K562 (cell line): Measurements from ENCODE around the gene SUB1. TPM values are rescaled to one million over a fixed set of nuclear protein-coding genes. Genes with fewer than 3 reads are reported as not detected.
A peak's percentile ranks its signal among the peaks of the same experiment; 100 is the strongest.

Source experiments
- ADNP ChIP-seq: fragments of 200-800 bp; sonication (Bioruptor generic); IDR thresholded peaks from 2 replicates; pipeline ENCODE4 v1.6.1; 2016; ENCODE audit warnings: missing genetic modification characterization, missing compliant biosample characterization
- BRD4 ChIP-seq: fragments of 200-600 bp; sonication (generic); IDR thresholded peaks from 2 replicates; pipeline ENCODE4 v1.6.1; 2017; ENCODE audit warnings: inconsistent platforms
- GTF2B ChIP-seq: IDR thresholded peaks from 2 replicates; pipeline ENCODE4 v1.6.1; 2011; ENCODE audit not compliant: insufficient read length; ENCODE audit errors: extremely low read depth
- HCFC1 ChIP-seq: IDR thresholded peaks from 2 replicates; pipeline ENCODE4 v1.6.1; 2012; ENCODE audit warnings: low read depth, low read length, improper control_type of control experiment
- HDAC2 ChIP-seq: fragments of 450-650 bp; IDR thresholded peaks from 2 replicates; pipeline ENCODE4 v1.6.1; 2016; ENCODE audit warnings: mild to moderate bottlenecking
- HES1 ChIP-seq: fragments of 450-650 bp; IDR thresholded peaks from 2 replicates; pipeline ENCODE4 v1.6.1; 2016; ENCODE audit warnings: low read depth, mild to moderate bottlenecking, moderate library complexity
- HMG20B ChIP-seq: fragments of 250-450 bp; sonication (Bioruptor Pico); IDR thresholded peaks from 2 replicates; pipeline ENCODE4 v1.5.0; 2021; ENCODE audit warnings: mild to moderate bottlenecking
- HMGN3 ChIP-seq: IDR thresholded peaks from 2 replicates; pipeline ENCODE4 v1.6.1; 2011; ENCODE audit warnings: borderline replicate concordance, low read depth, mild to moderate bottlenecking, mixed read lengths, low read length; ENCODE audit not compliant: insufficient read length; ENCODE audit errors: extremely low read depth
- JUN ChIP-seq, 2 experiments: sonication (generic) in 1 of 2; formaldehyde crosslinking in 1 of 2; IDR thresholded peaks; 2 replicates each; pipeline versions ENCODE4 v1.6.1 to v1.8.0; 2012 to 2022; ENCODE audit warnings: borderline replicate concordance in 2 of 2, mild to moderate bottlenecking in 2 of 2, improper control_type of control experiment in 1 of 2, low read depth in 1 of 2, low read length in 1 of 2, missing genetic modification reagents in 1 of 2
- LARP7 ChIP-seq: fragments of 450-650 bp; IDR thresholded peaks from 2 replicates; pipeline ENCODE4 v1.6.1; 2016
- MAFG ChIP-seq: fragments of 450-650 bp; conservative IDR thresholded peaks from 2 replicates; pipeline ENCODE4 v1.6.1; 2016; ENCODE audit warnings: missing genetic modification characterization, missing compliant biosample characterization
- MYNN ChIP-seq, 2 experiments: sonication (generic); formaldehyde crosslinking in 1 of 2; IDR thresholded peaks; 2 replicates each; pipeline versions ENCODE4 v1.5.0 to v1.6.1; 2016 to 2020; ENCODE audit warnings: antibody characterized with exemption in 1 of 2, missing genetic modification reagents in 1 of 2
- PCBP1 ChIP-seq: fragments of 200-400 bp; formaldehyde crosslinking; IDR thresholded peaks from 2 replicates; pipeline ENCODE4 v1.6.1; 2018; ENCODE audit warnings: mild to moderate bottlenecking, low read depth, low read length; ENCODE audit not compliant: poor library complexity, severe bottlenecking
- PRMT5 ChIP-seq: sonication (generic); formaldehyde crosslinking; IDR thresholded peaks from 2 replicates; pipeline ENCODE4 v1.5.0; 2020; ENCODE audit warnings: missing genetic modification reagents
- SMARCE1 ChIP-seq: fragments of 450-650 bp; IDR thresholded peaks from 2 replicates; pipeline ENCODE4 v1.7.1; 2016; ENCODE audit warnings: mild to moderate bottlenecking
- SOX6 ChIP-seq: fragments of 450-650 bp; IDR thresholded peaks from 2 replicates; pipeline ENCODE4 v1.6.1; 2014; ENCODE audit warnings: mild to moderate bottlenecking
- TRIM28 ChIP-seq: fragments of 450-650 bp; IDR thresholded peaks from 2 replicates; pipeline ENCODE4 v1.6.1; 2017
- ZBTB7A ChIP-seq: IDR thresholded peaks from 2 replicates; pipeline ENCODE4 v1.6.1; 2011; ENCODE audit warnings: low read depth, mild to moderate bottlenecking, low read length, moderate library complexity, borderline replicate concordance; ENCODE audit not compliant: control insufficient read depth
- ZC3H4 ChIP-seq: sonication (generic); formaldehyde crosslinking; IDR thresholded peaks from 2 replicates; pipeline ENCODE4 v1.9.0; 2021; ENCODE audit warnings: missing genetic modification reagents, borderline replicate concordance
- ZNF282 ChIP-seq: sonication (generic); formaldehyde crosslinking; IDR thresholded peaks from 2 replicates; pipeline ENCODE4 v1.8.1; 2023; ENCODE audit warnings: missing genetic modification reagents
- ZNF668 ChIP-seq: fragments of 250-450 bp; sonication (Bioruptor Pico); IDR thresholded peaks from 2 replicates; pipeline ENCODE4 v1.8.0; 2022; ENCODE audit warnings: mild to moderate bottlenecking, inconsistent platforms
- ZNF76 ChIP-seq: fragments of 250-450 bp; sonication (Bioruptor Pico); IDR thresholded peaks from 2 replicates; pipeline ENCODE4 v1.4.0; 2020; ENCODE audit warnings: mild to moderate bottlenecking, moderate library complexity, borderline replicate concordance
- polyA plus RNA-seq, 8 experiments: library from polyadenylated mRNA; depleted of rRNA in 4 of 8; stranded (reverse) in 5 of 8; unstranded in 3 of 8; fragments of >200 nt; fragmentation: Nextera tagmentation in 2 of 8; fragmentation: Illumina TruSeq in 1 of 8; extraction: Ambion mirVana in 2 of 8; extraction: Trizol in 1 of 8; gene quantifications; 2 replicates each; pipeline versions ENCODE4 v1.2.1 to v1.2.3, GENCODE V29; 2011 to 2014; ENCODE audit warnings: inconsistent platforms in 1 of 8, missing spikeins in 1 of 8
- total RNA-seq, 7 experiments: library from RNA; depleted of rRNA in 6 of 7; stranded (reverse); fragments of >200 nt in 6 of 7; fragmentation: Illumina TruSeq in 2 of 7; extraction: Trizol in 2 of 7; gene quantifications; 2 replicates each; pipeline versions ENCODE4 v1.2.1 to v1.2.3, GENCODE V29; 2011 to 2021; ENCODE audit warnings: low replicate concordance in 1 of 7
- TF ChIP-seq, protein P1 (sequence below): fragments of 250-450 bp; sonication (Bioruptor Pico); IDR thresholded peaks from 2 replicates; pipeline ENCODE4 v1.8.0; 2021; ENCODE audit warnings: borderline replicate concordance, mild to moderate bottlenecking, moderate library complexity; ENCODE audit not compliant: poor library complexity, severe bottlenecking
- TF ChIP-seq, protein P2 (sequence below): sonication (generic); formaldehyde crosslinking; IDR thresholded peaks from 2 replicates; pipeline ENCODE4 v1.8.1; 2023; ENCODE audit warnings: mild to moderate bottlenecking, missing genetic modification reagents
- TF ChIP-seq, protein P3 (sequence below): sonication (generic); formaldehyde crosslinking; IDR thresholded peaks from 2 replicates; pipeline ENCODE4 v1.8.0; 2022; ENCODE audit warnings: mild to moderate bottlenecking, missing genetic modification reagents

The SUB1 gene
- total and polyA plus RNA-seq, 9 of the 15 experiments (the other 6 are each of a cell fraction or from before 2014, with no cell fraction given) = 336 to 1,031 (median 700) TPM

DNA sequence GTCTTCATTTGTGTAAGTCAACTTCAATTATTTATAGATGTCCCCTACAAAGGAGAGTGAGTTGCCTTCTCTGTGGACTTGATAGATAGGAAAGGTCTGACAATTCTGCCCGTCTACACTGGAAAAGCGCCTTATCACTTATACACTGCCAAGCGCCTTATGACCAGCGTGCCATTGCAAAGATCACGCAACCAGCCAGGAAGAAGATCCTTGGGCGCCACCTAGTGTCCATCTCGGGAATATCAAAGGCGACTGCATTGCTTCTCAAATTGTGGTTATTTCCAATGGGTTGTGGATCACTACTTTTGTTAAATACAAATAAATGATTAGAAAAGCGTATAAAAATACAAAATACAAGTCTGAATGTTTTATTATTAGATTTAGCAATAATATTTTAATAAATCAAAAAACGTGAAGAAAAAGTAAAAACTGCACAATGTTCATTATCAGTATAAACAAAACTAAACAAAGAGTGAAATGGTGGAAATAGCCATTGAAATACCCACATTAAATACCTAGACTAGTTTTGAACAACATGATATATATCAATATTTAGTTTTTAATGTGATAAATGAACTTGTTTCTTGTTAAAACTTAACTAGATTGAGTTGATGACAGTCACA, 27.8 kb downstream of the SUB1 start (continued):
- no peak for TF ChIP-seq ZBTB7A
- TF ChIP-seq LARP7 = no peak
- no peak for TF ChIP-seq PRMT5 (CRISPR knock-in tag)
- no peak for TF ChIP-seq ZNF76
- TF ChIP-seq, protein P1, sequence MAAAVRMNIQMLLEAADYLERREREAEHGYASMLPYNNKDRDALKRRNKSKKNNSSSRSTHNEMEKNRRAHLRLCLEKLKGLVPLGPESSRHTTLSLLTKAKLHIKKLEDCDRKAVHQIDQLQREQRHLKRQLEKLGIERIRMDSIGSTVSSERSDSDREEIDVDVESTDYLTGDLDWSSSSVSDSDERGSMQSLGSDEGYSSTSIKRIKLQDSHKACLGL (CRISPR knock-in tag) = no peak
- peak; percentile 30; the same call in 1 of the 2 replicates for TF ChIP-seq SOX6
- no peak for TF ChIP-seq TRIM28
- TF ChIP-seq ADNP (tag) = no peak
- TF ChIP-seq MAFG (tag) = no peak
- TF ChIP-seq HCFC1 = 0 out of 2 replicates have a peak, but pooled peaks have one; percentile 22
- TF ChIP-seq HES1 = no peak
- TF ChIP-seq ZNF282 (CRISPR knock-in tag) = no peak
- no peak for TF ChIP-seq SMARCE1
- no peak for TF ChIP-seq GTF2B
- TF ChIP-seq HMGN3 = no peak
- no peak for TF ChIP-seq HDAC2
- TF ChIP-seq, protein P2, sequence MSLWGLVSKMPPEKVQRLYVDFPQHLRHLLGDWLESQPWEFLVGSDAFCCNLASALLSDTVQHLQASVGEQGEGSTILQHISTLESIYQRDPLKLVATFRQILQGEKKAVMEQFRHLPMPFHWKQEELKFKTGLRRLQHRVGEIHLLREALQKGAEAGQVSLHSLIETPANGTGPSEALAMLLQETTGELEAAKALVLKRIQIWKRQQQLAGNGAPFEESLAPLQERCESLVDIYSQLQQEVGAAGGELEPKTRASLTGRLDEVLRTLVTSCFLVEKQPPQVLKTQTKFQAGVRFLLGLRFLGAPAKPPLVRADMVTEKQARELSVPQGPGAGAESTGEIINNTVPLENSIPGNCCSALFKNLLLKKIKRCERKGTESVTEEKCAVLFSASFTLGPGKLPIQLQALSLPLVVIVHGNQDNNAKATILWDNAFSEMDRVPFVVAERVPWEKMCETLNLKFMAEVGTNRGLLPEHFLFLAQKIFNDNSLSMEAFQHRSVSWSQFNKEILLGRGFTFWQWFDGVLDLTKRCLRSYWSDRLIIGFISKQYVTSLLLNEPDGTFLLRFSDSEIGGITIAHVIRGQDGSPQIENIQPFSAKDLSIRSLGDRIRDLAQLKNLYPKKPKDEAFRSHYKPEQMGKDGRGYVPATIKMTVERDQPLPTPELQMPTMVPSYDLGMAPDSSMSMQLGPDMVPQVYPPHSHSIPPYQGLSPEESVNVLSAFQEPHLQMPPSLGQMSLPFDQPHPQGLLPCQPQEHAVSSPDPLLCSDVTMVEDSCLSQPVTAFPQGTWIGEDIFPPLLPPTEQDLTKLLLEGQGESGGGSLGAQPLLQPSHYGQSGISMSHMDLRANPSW (CRISPR knock-in tag) = no peak
- no peak for TF ChIP-seq HMG20B (CRISPR knock-in tag)
- TF ChIP-seq, protein P3, sequence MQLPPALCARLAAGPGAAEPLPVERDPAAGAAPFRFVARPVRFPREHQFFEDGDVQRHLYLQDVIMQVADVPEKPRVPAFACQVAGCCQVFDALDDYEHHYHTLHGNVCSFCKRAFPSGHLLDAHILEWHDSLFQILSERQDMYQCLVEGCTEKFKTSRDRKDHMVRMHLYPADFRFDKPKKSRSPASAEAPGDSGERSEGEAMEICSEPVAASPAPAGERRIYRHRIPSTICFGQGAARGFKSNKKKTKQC (CRISPR knock-in tag) = no peak
- no peak for TF ChIP-seq ZNF668 (CRISPR knock-in tag)
- no peak for TF ChIP-seq ZC3H4 (CRISPR knock-in tag)
- 0 out of 2 replicates have a peak, but pooled peaks have one; percentile 12 for TF ChIP-seq MYNN (IDR thresholded peaks at IDR 0.05)
- TF ChIP-seq MYNN (CRISPR knock-in tag; IDR thresholded peaks at IDR 0.05) = no peak
- no peak for TF ChIP-seq BRD4
- TF ChIP-seq JUN (IDR thresholded peaks at IDR 0.05; ENCODE audit: borderline replicate concordance, low read depth, low read length) = 0 out of 2 replicates have a peak, but pooled peaks have one; percentile 13
- TF ChIP-seq JUN (CRISPR knock-in tag; IDR thresholded peaks at IDR 0.05; ENCODE audit: borderline replicate concordance) = no peak
- no peak for TF ChIP-seq PCBP1
